Aorta (tissue), 5 donors: ENCODE data around the gene P2RY1. TPM values are rescaled to one million over a fixed set of nuclear protein-coding genes. Genes with fewer than 3 reads are reported as not detected.
"Not testable (repeated sequence)": the region's sequence is repeated elsewhere in the genome, so short reads cannot be mapped to it uniquely, and the experiment has no call there.

ENCODE experiments used
- ATAC-seq: fragments of 200-7000 bp; cut with Tn5 transposase; one replicate; pipeline ENCODE4 v1.9.1; 2022; ENCODE audit warnings: moderate library complexity; ENCODE audit not compliant: low FRiP score
- DNase-seq, 2 donors: peaks; one replicate each; pipeline ENCODE4 v3.0.0-alpha.2; 2020
- H3K27ac ChIP-seq, 2 donors: one replicate each; pipeline ENCODE4 v1.5.1; 2013; ENCODE audit warnings: low read length in 2 of 2, mild to moderate bottlenecking in 2 of 2, moderate library complexity in 2 of 2, control low read depth in 1 of 2, inconsistent platforms in 1 of 2, low read depth in 1 of 2
- H3K27me3 ChIP-seq, 2 donors: one replicate each; pipeline ENCODE4 v1.6.1; 2013; ENCODE audit warnings: control low read depth in 1 of 2, low read length in 1 of 2, mild to moderate bottlenecking in 1 of 2, moderate library complexity in 1 of 2; ENCODE audit not compliant: insufficient read depth in 2 of 2, control insufficient read depth in 1 of 2
- H3K36me3 ChIP-seq, 2 donors: one replicate each; pipeline ENCODE4 v1.6.1; 2013; ENCODE audit warnings: control low read depth in 1 of 2, low read length in 1 of 2, mild to moderate bottlenecking in 1 of 2; ENCODE audit not compliant: insufficient read depth in 2 of 2, control insufficient read depth in 1 of 2
- H3K4me1 ChIP-seq, 2 donors: one replicate each; pipeline ENCODE4 v1.6.1; 2013; ENCODE audit warnings: low read length in 2 of 2, control low read depth in 1 of 2, mild to moderate bottlenecking in 1 of 2, moderate library complexity in 1 of 2; ENCODE audit not compliant: insufficient read depth in 2 of 2, control insufficient read depth in 1 of 2
- H3K4me3 ChIP-seq, 2 donors: one replicate each; pipeline ENCODE4 v1.5.1; 2013; ENCODE audit warnings: low read length in 2 of 2, control low read depth in 1 of 2, mild to moderate bottlenecking in 1 of 2
- H3K9me3 ChIP-seq: one replicate; pipeline ENCODE4 v1.6.1; 2013; ENCODE audit warnings: mild to moderate bottlenecking, low read length; ENCODE audit not compliant: control insufficient read depth
- WGBS, 2 donors: extraction: QIAGEN DNeasy Blood & Tissue Kit; methylation state at CpG; one replicate each; pipeline ENCODE4 v1.1.7; 2013; 5-methylcytosine and 5-hydroxymethylcytosine counted together
- intact Hi-C, 2 donors: fragments of 100-400 bp; cut with DNase I; formaldehyde crosslinking; loops; one replicate each; pipeline versions ENCODE4 v1.14.2 to v1.15.0; 2022
- polyA plus RNA-seq, 2 donors: library from polyadenylated mRNA; stranded (reverse); fragments of 200-250 nt; gene quantifications; one replicate each; pipeline ENCODE4 v1.2.3, GENCODE V29; 2013
- total RNA-seq, 2 donors: library from RNA; stranded (reverse); fragmentation: NEBNext Ultra II Directional; extraction: Animal tissue kit (Norgen Biotek cat#: 25700); gene quantifications; one replicate each; pipeline ENCODE4 v1.2.1, GENCODE V29; 2021
- donor health status: healthy with polysubstance abuse.
- donor health status: Bipolar disorder and iron deficiency.
- donor health status: DM: no; HTN: no; CAD: no.
- donor health status: DM: no; HTN: no; CAD: no.
- donor health status: DM: yes; HTN: yes; CAD: no.

The P2RY1 gene
- total and polyA plus RNA-seq, 4 donors = 0.13 to 3.5 (median 1.6) TPM

GRCh38 chr3:152847599-152847998, 12.7 kb downstream of the P2RY1 start:
- WGBS, 2 donors = 96 to 100% methylated on average over 1 of the region's 1 CpG
- H3K4me1 ChIP-seq, ATAC-seq, H3K36me3 ChIP-seq, intact Hi-C loops, DNase-seq, H3K9me3 ChIP-seq, H3K27ac ChIP-seq, H3K27me3 ChIP-seq, H3K4me3 ChIP-seq: not testable (repeated sequence)

GRCh38 chr3:152849996-152850578, 15.2 kb downstream of the P2RY1 start:
- Histone ChIP-seq H3K9me3 (no peaks in the 10 kb centered on the region), H3K4me3 (no peak overlapping the region), H3K36me3 (no peaks in the 10 kb centered on the region), H3K27me3 (no peaks in the 10 kb centered on the region), H3K4me1 (no peaks in the 10 kb centered on the region), H3K27ac (no peak overlapping the region)
- ATAC-seq = no peak
- WGBS, 2 donors = 82 to 92% methylated on average over 2 of the region's 2 CpGs
- no peak for DNase-seq
- intact Hi-C loops = no loop called here

GRCh38 chr3:152853196-152853595, 18.3 kb downstream of the P2RY1 start:
- Histone ChIP-seq H3K9me3 (no peaks in the 10 kb centered on the region), H3K27ac (no peak overlapping the region), H3K4me1 (no peaks in the 10 kb centered on the region), H3K27me3 (no peaks in the 10 kb centered on the region), H3K36me3 (no peaks in the 10 kb centered on the region), H3K4me3 (no peak overlapping the region)
- WGBS, 2 donors = 52 to 53% methylated on average over 2 of the region's 2 CpGs
- DNase-seq = no peak
- intact Hi-C loops = no loop called here
- no peak for ATAC-seq

GRCh38 chr3:152857082-152857481, 22.2 kb downstream of the P2RY1 start:
- no peaks in the 10 kb centered on the region for H3K36me3 ChIP-seq
- H3K9me3 ChIP-seq = no peaks in the 10 kb centered on the region
- H3K4me1 ChIP-seq = no peaks in the 10 kb centered on the region
- no peak overlapping the region for H3K4me3 ChIP-seq
- peak in 1 of 2 donors; percentile 39 for DNase-seq
- intact Hi-C loops = no loop called here
- WGBS, 2 donors = 97 to 100% methylated on average over 1 of the region's 1 CpG
- no peaks in the 10 kb centered on the region for H3K27me3 ChIP-seq
- ATAC-seq = peak; percentile 33
- no peak overlapping the region for H3K27ac ChIP-seq

GRCh38 chr3:152858170-152858800, 23.4 kb downstream of the P2RY1 start:
- WGBS, 2 donors = 85 to 88% methylated on average over 4 of the region's 4 CpGs
- intact Hi-C loops = no loop called here
- ATAC-seq (no peak), DNase-seq (no peak)
- Histone ChIP-seq H3K4me3 (no peak overlapping the region), H3K4me1 (no peaks in the 10 kb centered on the region), H3K9me3 (no peaks in the 10 kb centered on the region), H3K36me3 (no peaks in the 10 kb centered on the region), H3K27ac (no peak overlapping the region), H3K27me3 (no peaks in the 10 kb centered on the region)

- Histone ChIP-seq H3K27me3 (no peaks in the 10 kb centered on the region), H3K36me3 (no peaks in the 10 kb centered on the region), H3K4me1 (no peaks in the 10 kb centered on the region), H3K9me3 (no peaks in the 10 kb centered on the region), H3K4me3 (no peak overlapping the region), H3K27ac (no peak overlapping the region)
- no peak for ATAC-seq
- DNase-seq = no peak
- WGBS, 2 donors = 96 to 97% methylated on average over 1 of the region's 1 CpG
- intact Hi-C loops = no loop called here
These were observed 25.8 kb downstream of the P2RY1 start for GRCh38 chr3:152860736-152861135.

- intact Hi-C loops = no loop called here
- Histone ChIP-seq H3K27me3 (no peaks in the 10 kb centered on the region), H3K27ac (no peak overlapping the region), H3K4me3 (no peak overlapping the region), H3K36me3 (no peaks in the 10 kb centered on the region), H3K9me3 (no peaks in the 10 kb centered on the region), H3K4me1 (no peaks in the 10 kb centered on the region)
- DNase-seq = no peak
- ATAC-seq = no peak
These were observed 30.8 kb downstream of the P2RY1 start for GRCh38 chr3:152865668-152866245.

GRCh38 chr3:152870027-152870426, 35.1 kb downstream of the P2RY1 start:
- DNase-seq = no peak
- Histone ChIP-seq H3K4me3 (no peak overlapping the region), H3K27ac (no peak overlapping the region), H3K9me3 (peaks cover 1% of the 10 kb centered on the region), H3K36me3 (no peaks in the 10 kb centered on the region), H3K27me3 (no peaks in the 10 kb centered on the region), H3K4me1 (no peaks in the 10 kb centered on the region)
- no peak for ATAC-seq
- WGBS, 2 donors = 81 to 93% methylated on average over 5 of the region's 5 CpGs
- intact Hi-C loops = no loop called here

- intact Hi-C loops, H3K4me3 ChIP-seq, ATAC-seq, H3K27ac ChIP-seq, DNase-seq, H3K36me3 ChIP-seq, H3K27me3 ChIP-seq, H3K4me1 ChIP-seq, H3K9me3 ChIP-seq: not testable (repeated sequence)
These were observed 38.4 kb downstream of the P2RY1 start for GRCh38 chr3:152873314-152873713.
